Stimulated activated CD8-positive, alpha-beta memory T cell treated with anti-CD3 and anti-CD28 coated beads, Interleukin-2, amount 100 ng/mL, for 1 hour (primary cell): ENCODE data around the gene CREB3L2.

Source experiments
- DNase-seq, 2 donors: peaks; one replicate each; pipeline ENCODE4 v3.0.0-alpha.2; 2020; ENCODE audit warnings: low read depth in 2 of 2

Gene CREB3L2

DNA sequence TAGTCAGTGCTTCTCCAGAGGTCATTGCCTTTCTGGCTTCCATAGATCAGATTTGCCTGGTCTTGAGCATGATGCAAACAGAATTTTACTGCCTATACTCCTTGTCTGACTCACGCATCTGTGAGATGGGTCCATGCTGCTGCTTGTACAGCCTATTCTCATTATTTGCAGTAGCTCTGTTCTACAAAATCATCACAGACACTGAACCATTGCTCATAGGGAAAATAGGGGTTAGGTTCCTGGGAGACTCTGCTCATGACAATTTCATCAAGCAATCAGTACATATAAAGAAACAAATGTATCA, 7.4 kb upstream of the CREB3L2 start:
- no peak for DNase-seq

- DNase-seq, result no peak
Measured at GRCh38 chr7:138008588-138009349, 6.9 kb upstream of the CREB3L2 start.

DNA sequence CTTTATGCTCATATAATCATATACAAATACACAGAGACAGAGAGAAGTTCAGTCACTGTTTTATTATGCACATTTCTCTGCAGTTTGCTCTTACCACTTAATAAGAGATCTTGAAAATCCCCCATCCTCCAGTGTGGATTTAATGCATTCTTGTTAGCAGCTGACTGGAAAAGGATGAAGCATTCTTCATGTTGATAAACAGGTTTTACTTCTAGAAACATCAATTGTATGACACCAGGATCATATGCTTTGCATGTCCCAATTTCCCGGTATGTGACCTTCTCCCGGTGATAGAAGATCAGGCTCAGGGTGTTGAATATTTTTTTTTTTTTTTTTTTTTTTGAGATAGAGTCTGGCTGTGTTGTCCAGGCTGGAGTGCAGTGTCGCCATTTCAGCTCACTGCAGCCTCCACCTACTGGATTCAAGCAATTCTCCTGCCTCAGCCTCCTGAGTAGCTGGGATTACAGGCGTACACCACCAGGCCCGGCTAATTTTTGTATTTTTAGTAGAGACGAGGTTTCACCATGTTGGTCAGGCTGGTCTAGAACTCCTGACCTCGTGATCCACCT, 6.2 kb upstream of the CREB3L2 start:
- no peak for DNase-seq

- DNase-seq, result no peak
Measured at GRCh38 chr7:138006106-138006505, 4.2 kb upstream of the CREB3L2 start.

- no peak for DNase-seq
Measured at GRCh38 chr7:138004936-138005335, 3.0 kb upstream of the CREB3L2 start.

GRCh38 chr7:138004046-138004445, 2.2 kb upstream of the CREB3L2 start:
- DNase-seq, result no peak

DNA sequence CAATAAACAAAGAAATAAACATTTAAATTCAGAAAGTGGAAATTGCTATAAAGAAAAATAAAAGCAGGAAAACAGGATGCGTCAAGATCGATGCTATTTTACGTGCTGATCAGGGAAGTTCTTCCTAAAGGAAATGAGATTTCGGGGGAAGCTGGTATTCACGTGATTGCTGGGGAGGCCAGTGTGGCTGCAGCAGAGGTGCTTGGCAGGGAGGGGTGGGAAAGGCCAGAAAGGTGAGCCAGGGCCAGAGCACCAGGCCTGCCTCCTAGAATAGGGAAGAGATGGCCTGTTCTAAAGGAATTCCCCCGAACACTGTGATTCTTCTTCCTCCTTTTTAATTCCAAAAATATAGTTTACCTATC, 923 bp upstream of the CREB3L2 start:
- no peak for DNase-seq

DNA sequence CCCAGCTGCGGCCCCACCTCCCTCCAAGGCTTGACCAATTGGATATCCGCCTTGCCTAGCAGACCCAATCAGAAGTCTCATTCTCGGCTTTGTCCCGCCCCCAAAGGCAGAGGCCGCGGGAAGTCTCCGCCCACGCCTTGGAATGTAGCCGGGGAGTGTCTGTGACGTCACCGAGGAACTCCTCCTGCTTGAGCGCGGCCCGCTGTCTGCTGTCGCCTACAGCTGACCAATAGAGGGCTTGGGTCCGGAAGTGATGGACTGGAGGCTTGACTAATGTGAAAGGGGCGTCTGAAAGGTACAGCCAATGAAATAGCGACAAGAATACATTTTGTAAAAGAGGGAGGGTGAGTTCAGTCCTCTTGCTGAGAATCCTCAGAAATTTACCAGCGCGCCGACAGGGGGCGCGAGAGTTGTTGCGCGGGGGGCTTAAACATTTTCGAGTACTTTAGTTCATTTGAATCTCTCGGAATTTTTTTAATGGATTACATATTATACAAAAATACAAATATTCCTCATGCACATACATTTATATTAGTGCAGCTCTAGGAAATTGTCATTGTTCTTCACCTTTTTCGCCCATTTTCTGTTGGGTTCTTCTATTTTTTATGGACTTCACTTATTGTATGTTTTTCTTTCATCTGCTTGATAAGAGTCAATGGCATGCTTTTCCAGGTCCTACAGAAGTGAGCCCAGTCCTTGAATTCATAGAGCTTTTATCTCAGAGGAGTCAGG, 376 bp upstream of the CREB3L2 start:
- DNase-seq, result peak; percentile 96 to 97

- no peak for DNase-seq
Measured at GRCh38 chr7:138000081-138000701, 1.7 kb downstream of the CREB3L2 start.

- no peak for DNase-seq
Measured at GRCh38 chr7:137999496-138000080, 2.3 kb downstream of the CREB3L2 start.

DNA sequence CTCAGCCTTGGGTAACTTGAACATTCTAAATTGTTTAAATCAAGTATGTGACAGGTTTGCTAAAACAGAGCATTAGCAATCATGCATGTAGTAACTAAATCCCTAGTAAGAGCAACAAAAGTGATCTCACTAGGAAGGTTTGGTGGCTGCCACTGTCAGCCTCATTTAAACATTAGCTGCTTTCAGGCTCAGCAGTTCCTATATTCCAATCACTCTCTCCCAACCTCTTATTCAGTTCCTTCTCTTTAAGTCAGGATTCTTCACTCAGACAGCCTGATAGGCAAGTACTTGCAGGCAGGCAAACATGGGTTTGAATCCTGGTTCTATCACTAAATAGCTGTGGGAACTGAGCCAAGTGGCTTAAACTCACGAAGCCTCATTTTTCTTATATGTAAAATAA, 3.6 kb downstream of the CREB3L2 start:
- DNase-seq, result no peak

GRCh38 chr7:137996871-137997270, 5.0 kb downstream of the CREB3L2 start:
- DNase-seq, result no peak

DNA sequence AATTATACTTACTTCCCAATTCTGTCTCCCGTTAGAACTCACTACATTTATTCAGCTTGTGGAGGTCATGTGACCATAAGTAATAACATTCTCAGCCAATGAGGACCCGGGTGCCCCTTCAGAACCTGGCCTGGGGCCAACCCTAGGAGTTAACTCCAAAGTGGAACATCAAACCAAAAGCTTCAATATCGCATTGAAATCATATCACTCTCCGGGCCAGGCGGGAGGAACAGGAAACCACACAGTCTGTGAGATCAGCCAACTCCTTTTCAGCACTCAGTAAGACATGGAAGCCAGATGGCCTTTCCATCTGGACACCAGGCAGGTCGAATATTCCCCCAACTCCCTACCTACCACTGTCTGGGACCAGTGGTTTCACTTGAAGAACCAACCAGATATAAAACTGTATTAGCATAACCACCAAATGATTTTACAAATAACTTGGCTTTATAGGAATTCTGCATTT, 5.5 kb downstream of the CREB3L2 start:
- no peak for DNase-seq

GRCh38 chr7:137994216-137994615, 7.7 kb downstream of the CREB3L2 start:
- no peak for DNase-seq

GRCh38 chr7:137993395-137993743, 8.5 kb downstream of the CREB3L2 start:
- no peak for DNase-seq

DNA sequence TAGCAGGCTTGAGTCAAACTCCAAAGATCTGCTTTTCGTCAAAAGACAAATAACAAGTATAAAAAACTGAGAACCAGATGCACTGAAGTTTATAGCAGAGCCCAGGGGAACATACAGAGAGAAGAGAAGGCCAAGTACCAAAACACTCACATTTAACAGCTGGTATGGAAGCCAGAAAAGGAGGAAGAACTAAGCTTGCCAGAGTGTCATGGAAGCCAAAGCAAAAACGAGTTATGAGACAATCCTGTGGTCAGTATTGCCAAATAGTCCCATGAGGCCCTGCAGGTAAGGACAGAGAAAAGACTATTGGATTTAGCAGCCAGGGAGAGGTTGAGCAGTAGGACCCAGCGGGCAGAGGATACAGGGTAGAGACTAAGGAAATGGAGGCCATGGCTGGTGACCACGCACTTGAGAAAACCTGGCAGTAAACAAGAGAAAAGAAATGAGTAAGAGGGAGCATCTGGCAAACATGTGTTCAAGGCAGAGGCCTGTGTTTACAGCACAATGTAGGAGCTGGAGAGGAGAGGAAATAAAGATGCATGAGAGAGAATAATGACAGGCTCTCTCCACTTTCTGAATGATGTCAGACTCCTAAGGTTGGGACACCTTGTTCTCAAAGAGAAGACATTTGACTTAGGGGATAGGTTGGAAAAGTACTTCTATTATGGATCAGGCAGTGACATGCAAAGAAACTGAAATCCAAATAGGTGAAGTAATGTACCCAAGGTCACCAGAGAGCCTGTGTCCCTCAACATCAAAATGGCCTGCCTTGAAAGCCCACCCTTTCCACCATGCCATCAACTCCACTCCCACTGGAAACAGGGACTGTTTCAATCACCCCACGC, 9.1 kb downstream of the CREB3L2 start:
- DNase-seq, result no peak

DNA sequence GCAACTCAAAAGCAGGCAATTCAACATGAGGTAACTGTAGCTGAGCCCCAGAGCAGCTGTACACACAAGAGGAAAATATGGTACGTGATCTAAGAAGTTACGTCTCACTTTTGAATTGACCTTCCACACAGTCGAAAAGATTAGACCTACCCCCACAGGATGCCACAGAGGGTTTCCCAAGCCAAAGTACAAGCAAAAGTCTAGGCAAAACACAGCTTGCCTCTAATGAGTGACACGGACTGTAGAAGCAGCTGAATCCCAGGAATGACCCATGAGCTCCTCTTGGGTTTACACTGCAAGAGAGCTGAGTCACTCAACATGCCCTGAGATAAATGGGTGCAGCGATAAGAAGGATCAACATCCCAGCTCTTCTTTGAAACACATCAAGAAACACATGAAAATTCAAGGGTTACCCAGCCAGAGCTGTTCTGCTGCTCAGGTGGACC, 9.8 kb downstream of the CREB3L2 start:
- no peak for DNase-seq

DNA sequence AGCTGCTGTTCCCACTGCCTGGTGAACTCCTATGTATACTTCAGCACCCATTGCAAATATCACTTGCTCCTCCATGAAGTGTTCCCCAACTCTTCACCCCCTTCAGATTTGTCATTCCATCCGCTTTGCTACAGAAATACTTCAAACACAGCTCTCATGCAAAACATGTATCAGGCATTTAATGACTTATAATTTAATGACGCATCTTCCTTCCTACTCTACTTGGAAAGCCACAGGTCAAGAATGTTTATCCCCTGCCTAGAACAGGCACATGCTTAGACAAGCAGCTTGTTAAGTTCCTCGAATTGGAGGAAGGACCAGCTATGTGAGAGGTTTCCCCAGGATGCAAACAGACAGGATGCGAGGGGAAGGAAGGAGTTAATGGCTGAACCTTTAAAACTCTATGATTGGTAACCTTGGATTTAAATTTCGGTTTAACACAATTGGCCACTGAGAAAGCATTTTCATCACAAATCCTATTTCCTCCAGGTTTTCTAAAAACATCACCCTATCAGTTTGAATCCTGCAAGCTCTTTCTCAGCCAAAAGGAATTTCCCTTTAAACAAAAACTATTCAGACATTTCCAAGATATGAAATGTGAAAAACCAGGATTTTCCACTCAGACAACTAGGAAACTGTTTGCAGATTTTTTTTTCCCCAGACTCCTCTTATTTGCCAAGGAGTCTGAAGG, 11.5 kb downstream of the CREB3L2 start:
- DNase-seq, result no peak

- no peak for DNase-seq
Measured at GRCh38 chr7:137989590-137989989, 12.3 kb downstream of the CREB3L2 start.

GRCh38 chr7:137989094-137989493, 12.8 kb downstream of the CREB3L2 start:
- no peak for DNase-seq

GRCh38 chr7:137987968-137988367, 13.9 kb downstream of the CREB3L2 start:
- no peak for DNase-seq
